A549 treated with AZD2906 at 1 μM for 4 hours (cell line): ENCODE measurements around the gene LIPT2. TPM values are rescaled to one million over a fixed set of nuclear protein-coding genes. Genes with fewer than 3 reads are reported as not detected.

ENCODE experiments used
- total RNA-seq: library from RNA; stranded (reverse); fragments of 200-300 nt; extraction: Qiagen RNA extraction; gene quantifications from 5 replicates; pipeline ENCODE4 v1.2.3, GENCODE V29; 2022

The LIPT2 gene
- total RNA-seq: 1.6 to 3.0 TPM (median 2.4 TPM) in 5 replicates

GRCh38 chr11:74492974-74493790 lies at the start of gene LIPT2:
LIPT2 (minus strand) TSS chr11:74493724; CDS start chr11:74493703, 21 bp downstream.

DNA sequence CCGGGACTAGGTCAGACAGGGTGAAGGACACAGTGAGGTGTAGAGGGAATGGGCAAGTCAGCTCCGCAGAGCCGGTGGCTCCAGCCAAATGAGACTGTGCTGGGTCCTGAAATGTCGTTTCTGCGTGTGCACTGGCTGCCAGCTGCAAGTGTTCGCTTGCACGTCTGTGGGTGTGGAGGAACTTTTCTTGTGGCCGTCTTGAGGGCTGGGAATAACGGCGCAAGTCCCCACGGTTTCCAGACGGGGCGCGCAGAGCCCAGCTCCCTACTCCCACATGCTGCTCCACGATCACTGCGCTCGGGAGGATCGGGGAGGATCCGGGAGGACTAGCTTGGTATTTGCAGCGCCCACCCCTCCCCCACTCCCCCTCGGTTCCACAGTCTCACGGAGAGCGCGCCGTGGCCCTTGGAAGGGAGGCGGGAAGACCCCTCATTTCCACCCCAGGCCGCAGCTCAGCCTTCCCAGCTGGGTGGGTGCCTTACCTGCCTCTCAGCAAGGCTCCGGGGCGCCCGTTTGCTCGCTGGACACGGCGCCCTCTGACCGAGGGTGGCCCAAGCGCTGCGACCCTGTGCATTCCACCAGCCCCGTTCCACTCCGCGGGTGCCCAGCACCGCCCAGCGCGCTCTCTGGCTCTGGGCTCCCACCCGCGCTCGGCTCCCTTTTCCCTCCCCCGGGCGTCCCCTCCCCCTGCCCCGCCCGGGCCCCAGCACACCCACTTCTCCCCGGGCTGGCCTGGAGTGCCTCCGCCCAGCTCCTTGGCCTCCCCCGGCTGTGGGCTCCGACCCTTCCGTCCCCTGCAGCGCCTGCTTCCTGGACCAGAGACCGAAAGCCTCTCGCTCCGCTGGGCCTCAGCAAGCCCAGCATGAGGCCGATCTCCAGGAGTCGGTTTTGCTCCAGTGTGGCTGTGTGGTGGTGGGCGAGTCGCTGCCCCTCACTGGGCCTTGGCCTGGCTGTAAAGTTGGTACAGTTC lies 26.3 kb downstream of the LIPT2 start, which contains the start of gene KCNE3:
Gene KCNE3, minus strand, starts transcription at position 634 of the 970 bp plus-strand sequence. CDS start 9,986 bp downstream, outside the sequence.

Other genes with a start within 250 kb of the LIPT2 start
- gene P4HA3, start 182.1 kb downstream of the LIPT2 start, total RNA-seq: 38.3 to 57.4 TPM (median 50.5 TPM) in 5 replicates
- gene PGM2L1, start 95.3 kb downstream of the LIPT2 start, total RNA-seq: 10.4 to 17.2 TPM (median 15.9 TPM) in 5 replicates
- gene KCNE3, start 26.2 kb downstream of the LIPT2 start, total RNA-seq: 0.05 TPM in 1 of 5 replicates, not detected in the others
- 13.6 to 19.1 TPM (median 15.5 TPM) in 5 replicates for gene POLD3, start 98.9 kb upstream of the LIPT2 start, total RNA-seq
- gene CHRDL2, start 237.7 kb upstream of the LIPT2 start, total RNA-seq: 3.1 to 5.7 TPM (median 4.0 TPM) in 5 replicates